ENCODE results near the gene TAMM41.
"Not testable (repeated sequence)": the region's sequence is repeated elsewhere in the genome, so short reads cannot be mapped to it uniquely, and the experiment has no call there.

The TAMM41 gene, protein sequence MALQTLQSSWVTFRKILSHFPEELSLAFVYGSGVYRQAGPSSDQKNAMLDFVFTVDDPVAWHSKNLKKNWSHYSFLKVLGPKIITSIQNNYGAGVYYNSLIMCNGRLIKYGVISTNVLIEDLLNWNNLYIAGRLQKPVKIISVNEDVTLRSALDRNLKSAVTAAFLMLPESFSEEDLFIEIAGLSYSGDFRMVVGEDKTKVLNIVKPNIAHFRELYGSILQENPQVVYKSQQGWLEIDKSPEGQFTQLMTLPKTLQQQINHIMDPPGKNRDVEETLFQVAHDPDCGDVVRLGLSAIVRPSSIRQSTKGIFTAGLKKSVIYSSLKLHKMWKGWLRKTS

GRCh38 chr3:11846281-11847266, at the start of gene TAMM41:
TAMM41 (minus strand) TSS chr3:11846885; CDS start chr3:11846636, 249 bp downstream.
- DNase-seq, result peak; percentile 85

GRCh38 chr3:11878837-11879236, 32.2 kb upstream of the TAMM41 start:
- DNase-seq, result no peak

DNA sequence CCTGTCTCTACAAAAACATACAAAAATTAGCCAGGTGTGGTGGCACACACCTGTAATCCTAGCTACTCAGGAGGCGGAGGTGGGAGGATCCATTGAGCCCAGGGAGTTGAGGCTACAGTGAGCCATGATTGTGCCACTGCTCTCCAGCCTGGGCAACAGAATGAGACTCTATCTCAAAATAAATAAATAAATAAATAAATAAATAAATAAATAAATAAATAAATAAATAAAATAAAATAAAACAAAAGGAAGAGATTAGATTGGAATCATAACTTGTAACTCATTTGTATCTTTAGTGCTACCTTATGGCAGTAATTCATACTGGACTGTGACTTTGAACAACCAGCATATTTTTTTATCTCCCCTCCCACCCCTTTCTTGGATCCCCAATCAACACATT, 28.0 kb upstream of the TAMM41 start:
- DNase-seq, result not testable (repeated sequence)

GRCh38 chr3:11863739-11864138, 17.1 kb upstream of the TAMM41 start:
- DNase-seq, result not testable (repeated sequence)

- not testable (repeated sequence) for DNase-seq
Observed at GRCh38 chr3:11862584-11862983, 15.9 kb upstream of the TAMM41 start.

- DNase-seq, result not testable (repeated sequence)
Observed at GRCh38 chr3:11862145-11862544, 15.5 kb upstream of the TAMM41 start.

GRCh38 chr3:11860213-11860612, 13.5 kb upstream of the TAMM41 start:
- DNase-seq, result not testable (repeated sequence)

- DNase-seq, result no peak
Observed at GRCh38 chr3:11853450-11853849, 6.8 kb upstream of the TAMM41 start.

GRCh38 chr3:11850003-11850402, 3.3 kb upstream of the TAMM41 start:
- DNase-seq, result peak; percentile 4

GRCh38 chr3:11847607-11848006, 922 bp upstream of the TAMM41 start:
- DNase-seq, result no peak

DNA sequence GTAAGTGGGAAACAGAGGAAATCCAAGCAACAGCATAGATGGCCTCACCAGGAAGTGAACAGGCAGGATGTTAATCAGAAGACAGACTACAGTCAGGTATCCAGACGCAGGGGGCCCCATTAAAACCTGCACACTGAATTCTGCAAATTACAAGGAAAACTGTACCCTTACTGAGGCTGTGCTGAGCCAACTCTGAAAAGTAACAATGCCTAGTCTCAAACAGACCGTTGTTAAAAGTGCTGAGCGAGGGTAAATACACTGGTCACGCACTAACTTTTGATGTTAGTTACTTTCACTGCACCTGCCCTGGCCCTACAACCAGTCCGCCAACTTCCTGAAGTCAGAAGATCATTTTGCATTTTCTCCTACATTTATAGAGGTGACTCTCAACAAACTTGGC, 1.0 kb downstream of the TAMM41 start:
- no peak for DNase-seq

DNA sequence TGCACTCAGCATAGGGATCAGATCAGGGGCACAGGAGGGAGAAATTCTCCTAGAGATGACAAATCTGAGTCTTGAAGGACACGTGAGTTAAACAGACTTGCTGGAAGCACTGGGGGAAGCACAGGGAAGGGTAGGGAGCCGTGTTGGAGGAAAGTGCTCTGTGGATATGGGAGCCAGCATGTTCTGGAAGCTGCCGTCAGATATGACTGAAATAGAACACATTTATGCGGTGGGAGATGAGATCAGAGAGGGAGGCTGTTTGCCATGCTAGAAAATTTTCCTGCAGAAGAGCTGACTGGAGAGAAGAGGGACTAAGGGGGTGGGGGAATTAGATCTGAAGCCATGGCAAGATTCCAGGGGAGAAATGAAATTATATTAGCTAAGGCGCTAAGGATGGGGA, 1.8 kb downstream of the TAMM41 start:
- DNase-seq, result no peak

- DNase-seq, result peak; percentile 10
Observed at GRCh38 chr3:11835028-11835639, 11.6 kb downstream of the TAMM41 start.

GRCh38 chr3:11832981-11833905, 13.4 kb downstream of the TAMM41 start:
- no peak for DNase-seq

DNA sequence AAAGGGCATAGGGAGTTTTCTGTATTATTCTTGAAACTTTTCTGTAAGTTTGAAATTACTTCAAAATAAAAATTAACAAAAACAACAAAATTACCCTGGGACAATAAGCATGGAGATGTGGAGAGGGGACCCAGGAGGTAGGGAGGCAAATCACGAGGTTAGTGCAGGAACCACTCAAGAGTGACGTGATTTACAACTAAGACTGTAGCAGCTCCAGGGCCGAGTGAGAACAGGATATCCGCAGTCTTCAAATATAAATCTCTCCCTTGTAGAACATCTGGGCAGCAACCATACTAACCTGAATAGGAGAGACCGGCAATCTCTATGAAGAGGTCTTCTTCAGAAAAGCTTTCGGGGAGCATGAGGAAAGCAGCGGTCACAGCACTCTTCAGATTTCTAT, 17.3 kb downstream of the TAMM41 start:
- no peak for DNase-seq

DNA sequence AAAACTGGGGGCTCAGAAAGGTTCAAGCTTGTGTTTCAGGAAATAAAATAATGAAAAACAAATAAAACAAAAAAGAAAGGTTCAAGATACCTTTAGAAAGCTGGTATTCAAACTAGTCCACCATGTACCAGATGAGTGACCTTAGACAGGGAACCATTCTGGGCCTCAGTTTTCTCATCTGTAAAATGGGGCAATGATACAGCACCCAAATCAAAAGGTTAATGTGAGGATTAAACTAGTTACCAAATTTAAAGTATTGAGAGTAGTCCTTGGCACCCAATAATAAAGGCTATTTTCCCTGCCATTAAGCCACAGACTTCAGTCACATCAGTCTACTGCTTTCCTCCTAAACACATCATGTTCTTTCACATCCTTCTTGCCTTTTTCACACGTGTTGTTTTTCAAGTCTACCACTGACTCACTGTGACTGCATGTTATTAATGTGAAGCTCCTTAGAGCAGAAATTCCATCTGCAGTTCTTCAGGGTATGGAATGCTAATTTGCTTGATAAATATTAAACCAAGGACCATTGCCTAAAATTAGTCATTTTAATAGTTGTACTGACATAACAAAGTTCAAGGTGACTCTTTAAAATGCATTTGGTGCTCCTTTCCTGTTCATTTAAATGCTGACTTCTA, 19.9 kb downstream of the TAMM41 start:
- no peak for DNase-seq

- no peak for DNase-seq
Observed at GRCh38 chr3:11825301-11825700, 21.4 kb downstream of the TAMM41 start.

GRCh38 chr3:11820531-11821041, 26.1 kb downstream of the TAMM41 start:
- no peak for DNase-seq

DNA sequence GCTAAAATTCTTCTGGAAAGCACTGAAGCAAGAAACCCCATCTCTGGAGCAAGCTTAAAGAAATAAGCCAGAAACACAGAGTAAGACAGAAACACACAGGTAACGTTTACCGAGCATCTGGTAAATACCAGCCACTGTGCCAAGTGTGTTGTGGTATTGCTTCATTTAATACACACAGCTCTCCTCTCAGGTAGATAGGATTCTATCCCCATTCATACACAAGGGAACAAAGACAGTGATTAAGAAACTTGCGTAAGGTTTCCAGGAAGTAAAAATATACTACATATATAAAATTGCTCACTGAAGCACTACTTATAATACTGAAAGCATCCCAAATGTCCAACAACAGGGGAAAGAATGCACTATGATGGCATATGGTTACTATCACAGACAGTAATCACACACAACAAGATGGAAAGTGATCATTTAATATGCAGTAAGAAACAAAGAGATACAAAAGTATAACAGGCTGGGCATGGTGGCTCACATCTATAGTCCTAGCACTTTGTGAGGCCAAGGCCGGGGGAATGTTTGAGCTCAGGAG, 27.5 kb downstream of the TAMM41 start:
- no peak for DNase-seq

DNA sequence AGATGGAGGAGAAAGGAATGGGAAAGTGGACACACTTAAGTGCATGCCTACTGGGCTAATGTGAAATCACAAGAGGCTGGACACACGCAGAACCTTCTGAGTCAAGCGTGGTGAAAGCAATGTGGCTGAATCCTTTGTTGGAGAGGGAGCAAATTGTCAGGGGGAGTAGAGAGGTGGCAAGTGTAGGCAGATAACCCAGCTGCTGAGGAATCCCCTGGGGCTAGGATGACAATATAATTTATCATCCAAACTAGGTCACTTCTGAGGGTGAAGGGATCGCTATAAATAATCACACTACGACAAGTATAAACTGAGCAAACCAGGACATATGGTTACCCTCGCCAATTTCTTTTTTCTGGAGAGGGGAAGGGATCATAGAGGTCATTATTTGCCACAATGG, 28.7 kb downstream of the TAMM41 start:
- no peak for DNase-seq

DNA sequence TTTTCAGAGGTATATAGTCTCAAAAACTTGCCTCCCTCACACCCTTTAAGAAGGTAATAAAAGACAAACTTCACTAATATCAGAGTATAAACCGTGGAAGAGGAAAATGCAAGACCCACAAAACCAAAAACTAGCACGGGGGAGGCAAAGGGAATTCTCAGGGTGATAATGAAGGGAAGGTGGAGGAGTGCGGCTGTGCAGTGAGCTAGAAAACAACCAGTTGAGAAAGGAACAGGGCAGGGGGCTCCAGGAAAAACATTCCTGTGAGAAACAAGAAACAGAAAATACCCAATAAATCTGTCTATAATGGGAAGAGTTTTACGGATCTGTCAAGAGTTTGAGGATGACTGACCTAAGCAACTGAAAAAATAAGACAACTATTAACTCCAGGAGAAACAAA, 31.6 kb downstream of the TAMM41 start:
- DNase-seq, result no peak

All from NCI-H526 treated with DMSO at 0.1 percent for 48 hours (cell line).